ENCODE results near the gene TSSK3. TPM values are rescaled to one million over a fixed set of nuclear protein-coding genes. Genes with fewer than 3 reads are reported as not detected.

TSSK3 gene
- total and polyA plus RNA-seq, 2 donors (not counting 3 experiments of a cell fraction or from before 2014, with no cell fraction given): 0.42 to 0.65 TPM

DNA sequence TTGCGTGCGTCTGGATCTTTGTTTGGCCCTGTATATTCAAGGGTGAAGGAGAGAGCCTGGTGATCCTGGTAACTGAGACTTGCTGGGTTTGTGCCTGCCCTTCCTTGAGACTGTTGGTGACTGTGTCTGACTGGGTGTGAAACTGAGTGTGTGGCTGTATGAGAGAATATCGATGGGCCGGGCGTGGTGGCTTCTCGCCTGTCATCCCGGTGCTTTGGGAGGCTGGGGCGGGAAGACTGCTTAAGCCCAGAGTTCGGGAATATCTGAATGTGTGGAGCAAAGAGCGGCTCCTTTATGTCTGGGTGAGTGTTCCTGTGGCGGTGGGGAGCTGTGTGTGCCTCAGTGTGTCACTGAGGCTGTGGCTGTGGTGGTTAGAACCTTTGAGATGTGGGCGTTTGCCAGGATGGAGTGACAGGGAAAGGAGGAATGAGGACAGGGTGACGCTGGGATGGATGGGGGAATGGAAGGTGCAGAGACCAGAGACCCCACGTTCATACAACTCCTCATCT lies 23.6 kb upstream of the TSSK3 start:
- no peaks in the 10 kb centered on the region for H3K9me3 ChIP-seq (replicated peaks; ENCODE audit: control insufficient read depth, insufficient read depth, low read length)
- BruUV-seq (replicated peaks): no TSS peak
- ChIA-PET POLR2A (no interaction called here), CTCF (no interaction called here)
- H3K9me1 ChIP-seq (replicated peaks; ENCODE audit: control insufficient read depth, extremely low read depth, insufficient read depth, low read length): no peaks in the 10 kb centered on the region
- peaks cover 11% of the 10 kb centered on the region for H3K4me1 ChIP-seq (ENCODE audit: control insufficient read depth, extremely low read depth, insufficient read depth, low read length)
- dilution Hi-C loops (cut with MboI; ENCODE audit: extremely low pct_ligation_motif_present, low sequenced_read_pairs): no loop called here
- DNase-seq (ENCODE audit: low read depth, low spot score): no peak
- FAIRE-seq: no peak
- intact Hi-C loops (cut with micrococcal nuclease): loop anchor here (5.0 kb wide), 1 partner anchor 116 kb away; the partner anchor contains the start of genes EIF3I and TMEM234
- H4K20me1 ChIP-seq (replicated peaks; ENCODE audit: control insufficient read depth, extremely low read depth, insufficient read depth, low read length): no peaks in the 10 kb centered on the region
- H3K27ac ChIP-seq (ENCODE audit: insufficient read depth, low read depth, low read length): no peak overlapping the region
- TF ChIP-seq CTCF (IDR thresholded peaks at IDR 0.05; ENCODE audit: extremely low read depth in 1 of 2, insufficient read depth in 1 of 2, low read depth in 1 of 2, low read length in 2 of 2) (no peak), MYC (IDR thresholded peaks at IDR 0.05; ENCODE audit: low read depth, low read length) (no peak), POLR2AphosphoS5 (IDR thresholded peaks at IDR 0.05; ENCODE audit: insufficient read depth, low read depth, low read length) (no peak)
- H3K27me3 ChIP-seq (ENCODE audit: control insufficient read depth in 2 of 2, insufficient read depth in 2 of 2, low read length in 2 of 2): no peaks in the 10 kb centered on the region
- H3K4me3 ChIP-seq (replicated peaks in 1 of 3; ENCODE audit: insufficient read depth in 1 of 3, low read depth in 1 of 3, low read length in 3 of 3): no peak overlapping the region
- peaks cover 17% of the 10 kb centered on the region for H3K79me2 ChIP-seq (ENCODE audit: control insufficient read depth, insufficient read depth, low read length)
- no peak overlapping the region for H3K9ac ChIP-seq (replicated peaks; ENCODE audit: extremely low read depth, insufficient read depth, low read length)
- no peak overlapping the region for H2AFZ ChIP-seq (ENCODE audit: low read depth, low read length)
- no peak overlapping the region for H3K4me2 ChIP-seq (ENCODE audit: insufficient read depth, low read length)
- H3K36me3 ChIP-seq (ENCODE audit: control insufficient read depth in 2 of 2, extremely low read depth in 1 of 2, insufficient read depth in 2 of 2, low read length in 2 of 2): peaks cover 0 to 5% of the 10 kb centered on the region in 2 experiments

GRCh38 chr1:32339363-32339978 lies 22.9 kb upstream of the TSSK3 start:
- Histone ChIP-seq H3K27ac (ENCODE audit: insufficient read depth, low read depth, low read length) (no peak overlapping the region), H3K36me3 (ENCODE audit: control insufficient read depth in 2 of 2, extremely low read depth in 1 of 2, insufficient read depth in 2 of 2, low read length in 2 of 2) (peaks cover 0 to 2% of the 10 kb centered on the region in 2 experiments), H3K9me1 (replicated peaks; ENCODE audit: control insufficient read depth, extremely low read depth, insufficient read depth, low read length) (no peaks in the 10 kb centered on the region), H2AFZ (ENCODE audit: low read depth, low read length) (no peak overlapping the region), H3K9me3 (replicated peaks; ENCODE audit: control insufficient read depth, insufficient read depth, low read length) (no peaks in the 10 kb centered on the region), H4K20me1 (replicated peaks; ENCODE audit: control insufficient read depth, extremely low read depth, insufficient read depth, low read length) (no peaks in the 10 kb centered on the region), H3K79me2 (ENCODE audit: control insufficient read depth, insufficient read depth, low read length) (peaks cover 10% of the 10 kb centered on the region), H3K4me3 (replicated peaks in 1 of 3; ENCODE audit: insufficient read depth in 1 of 3, low read depth in 1 of 3, low read length in 3 of 3) (no peak overlapping the region), H3K27me3 (ENCODE audit: control insufficient read depth in 2 of 2, insufficient read depth in 2 of 2, low read length in 2 of 2) (no peaks in the 10 kb centered on the region), H3K4me1 (ENCODE audit: control insufficient read depth, extremely low read depth, insufficient read depth, low read length) (peaks cover 4% of the 10 kb centered on the region), H3K9ac (replicated peaks; ENCODE audit: extremely low read depth, insufficient read depth, low read length) (no peak overlapping the region), H3K4me2 (ENCODE audit: insufficient read depth, low read length) (no peak overlapping the region)
- no peak for DNase-seq (ENCODE audit: low read depth, low spot score)
- dilution Hi-C loops (cut with MboI; ENCODE audit: extremely low pct_ligation_motif_present, low sequenced_read_pairs) (no loop called here), intact Hi-C loops (cut with micrococcal nuclease) (loop anchor here (5.0 kb wide), 1 partner anchor 117 kb away; the partner anchor contains the start of genes EIF3I and TMEM234)
- no peak for TF ChIP-seq EZH2 (IDR thresholded peaks at IDR 0.05; ENCODE audit: borderline replicate concordance, low read depth, low read length, severe bottlenecking)
- TF ChIP-seq POLR2A (IDR thresholded peaks at IDR 0.05; ENCODE audit: low read depth, low read length): no peak
- CTCF ChIA-PET: no interaction called here
- no peak for FAIRE-seq
- no TSS peak for BruUV-seq (replicated peaks)
- POLR2A ChIA-PET: no interaction called here
